ENCODE data around the gene TTC9B. TPM values are rescaled to one million over a fixed set of nuclear protein-coding genes. Genes with fewer than 3 reads are reported as not detected.

TTC9B gene
- total RNA-seq, 1 donor from 2014 or later = not detected

GRCh38 chr19:40238775-40239174, 20.6 kb upstream of the TTC9B start:
- DNase-seq (ENCODE audit: low spot score in 2 of 2, unreplicated experiment in 2 of 2) = no peak
- no peak for TF ChIP-seq CTCF (IDR thresholded peaks at IDR 0.05; ENCODE audit: unreplicated experiment)
- Mint-ChIP-seq H3K27ac (no peak overlapping the region), H3K9me3 (no peaks in the 10 kb centered on the region), H3K27me3 (ENCODE audit: low read depth) (no peaks in the 10 kb centered on the region), H3K4me3 (no peak overlapping the region), H3K36me3 (peaks cover 18% of the 10 kb centered on the region), H3K4me1 (no peaks in the 10 kb centered on the region)

- no peak overlapping the region for H3K4me3 Mint-ChIP-seq
- H3K27me3 Mint-ChIP-seq (ENCODE audit: low read depth) = no peaks in the 10 kb centered on the region
- TF ChIP-seq CTCF (IDR thresholded peaks at IDR 0.05; ENCODE audit: unreplicated experiment) = no peak
- no peaks in the 10 kb centered on the region for H3K9me3 Mint-ChIP-seq
- peaks cover 18% of the 10 kb centered on the region for H3K36me3 Mint-ChIP-seq
- H3K4me1 Mint-ChIP-seq = no peaks in the 10 kb centered on the region
- DNase-seq (ENCODE audit: low spot score in 2 of 2, unreplicated experiment in 2 of 2) = no peak
- no peak overlapping the region for H3K27ac Mint-ChIP-seq
Measured at GRCh38 chr19:40237791-40238190, 19.6 kb upstream of the TTC9B start.

GRCh38 chr19:40236366-40236765, 18.2 kb upstream of the TTC9B start:
- no peak for TF ChIP-seq CTCF (IDR thresholded peaks at IDR 0.05; ENCODE audit: unreplicated experiment)
- no peak for DNase-seq (ENCODE audit: low spot score in 2 of 2, unreplicated experiment in 2 of 2)
- H3K9me3 Mint-ChIP-seq = no peaks in the 10 kb centered on the region
- H3K27me3 Mint-ChIP-seq (ENCODE audit: low read depth) = no peaks in the 10 kb centered on the region
- no peak overlapping the region for H3K27ac Mint-ChIP-seq
- H3K4me1 Mint-ChIP-seq = peaks cover 8% of the 10 kb centered on the region
- no peak overlapping the region for H3K4me3 Mint-ChIP-seq
- H3K36me3 Mint-ChIP-seq = peaks cover 15% of the 10 kb centered on the region

- Mint-ChIP-seq H3K27ac (no peak overlapping the region), H3K4me1 (peaks cover 11% of the 10 kb centered on the region)
Measured at GRCh38 chr19:40236026-40236355, 17.8 kb upstream of the TTC9B start.

GRCh38 chr19:40235238-40236025, 17.2 kb upstream of the TTC9B start:
- peaks cover 12% of the 10 kb centered on the region for H3K36me3 Mint-ChIP-seq
- no peak overlapping the region for H3K4me3 Mint-ChIP-seq
- no peak overlapping the region for H3K27ac Mint-ChIP-seq
- no peak for DNase-seq (ENCODE audit: low spot score in 2 of 2, unreplicated experiment in 2 of 2)
- peaks cover 12% of the 10 kb centered on the region for H3K4me1 Mint-ChIP-seq
- H3K27me3 Mint-ChIP-seq (ENCODE audit: low read depth) = no peaks in the 10 kb centered on the region
- TF ChIP-seq CTCF (IDR thresholded peaks at IDR 0.05; ENCODE audit: unreplicated experiment) = no peak
- H3K9me3 Mint-ChIP-seq = no peaks in the 10 kb centered on the region

More at GRCh38 chr19:40236026-40236355, 17.8 kb upstream of the TTC9B start:
- no peaks in the 10 kb centered on the region for H3K9me3 Mint-ChIP-seq
- no peak for TF ChIP-seq CTCF (IDR thresholded peaks at IDR 0.05; ENCODE audit: unreplicated experiment)
- DNase-seq (ENCODE audit: low spot score in 2 of 2, unreplicated experiment in 2 of 2) = no peak
- H3K36me3 Mint-ChIP-seq = peaks cover 13% of the 10 kb centered on the region
- H3K27me3 Mint-ChIP-seq (ENCODE audit: low read depth) = no peaks in the 10 kb centered on the region
- H3K4me3 Mint-ChIP-seq = no peak overlapping the region
